H9 (cell line): ENCODE results near the gene NCK1. TPM values are rescaled to one million over a fixed set of nuclear protein-coding genes. Genes with fewer than 3 reads are reported as not detected.

ENCODE experiments used
- DNase-seq: peaks from one replicate; pipeline ENCODE4 v3.0.0-alpha.2; 2017
- H2AFZ ChIP-seq: one replicate; pipeline ENCODE4 v1.6.1; 2013; ENCODE audit warnings: mild to moderate bottlenecking, low read length, control low read depth, moderate library complexity
- H2AK5ac ChIP-seq: 2 replicates; pipeline ENCODE4 v1.6.1; 2013; ENCODE audit warnings: low read length, control low read depth, mixed read lengths; ENCODE audit not compliant: insufficient read length
- H2BK120ac ChIP-seq: one replicate; pipeline ENCODE4 v1.6.1; 2013; ENCODE audit warnings: low read depth, mild to moderate bottlenecking, low read length, control low read depth, inconsistent platforms; ENCODE audit not compliant: poor library complexity, severe bottlenecking
- H2BK12ac ChIP-seq: 2 replicates; pipeline ENCODE4 v1.6.1; 2013; ENCODE audit warnings: low read length, control low read depth, mixed read lengths, low read depth; ENCODE audit not compliant: insufficient read length
- H2BK15ac ChIP-seq: 2 replicates; pipeline ENCODE4 v1.6.1; 2013; ENCODE audit warnings: low read depth, low read length, control low read depth
- H2BK20ac ChIP-seq: one replicate; pipeline ENCODE4 v1.6.1; 2013; ENCODE audit warnings: low read depth, mild to moderate bottlenecking, low read length, control low read depth, inconsistent platforms; ENCODE audit not compliant: poor library complexity, severe bottlenecking
- H2BK5ac ChIP-seq: 2 replicates; pipeline ENCODE4 v1.6.1; 2013; ENCODE audit warnings: low read length, control low read depth, mixed read lengths; ENCODE audit not compliant: insufficient read length
- H3K14ac ChIP-seq: 2 replicates; pipeline ENCODE4 v1.6.1; 2013; ENCODE audit warnings: low read length, control low read depth; ENCODE audit not compliant: insufficient read depth
- H3K18ac ChIP-seq: 2 replicates; pipeline ENCODE4 v1.6.1; 2013; ENCODE audit warnings: low read depth, mild to moderate bottlenecking, mixed read lengths, low read length, control low read depth; ENCODE audit not compliant: insufficient read length
- H3K23ac ChIP-seq: 2 replicates; pipeline ENCODE4 v1.6.1; 2013; ENCODE audit warnings: low read length, control low read depth, mixed read lengths, low read depth; ENCODE audit not compliant: insufficient read length
- H3K23me2 ChIP-seq: 2 replicates; pipeline ENCODE4 v1.6.1; 2013; ENCODE audit warnings: low read depth, mild to moderate bottlenecking, mixed read lengths, low read length, control low read depth; ENCODE audit not compliant: insufficient read length, poor library complexity, severe bottlenecking
- H3K27ac ChIP-seq: 2 replicates; pipeline ENCODE4 v1.5.1; 2013; ENCODE audit warnings: low read length, control low read depth, mixed read lengths, low read depth; ENCODE audit not compliant: insufficient read length
- H3K27me3 ChIP-seq: 2 replicates; pipeline ENCODE4 v1.6.1; 2013; ENCODE audit warnings: low read length, control low read depth, inconsistent platforms; ENCODE audit not compliant: insufficient read depth
- H3K4ac ChIP-seq: 2 replicates; pipeline ENCODE4 v1.6.1; 2013; ENCODE audit warnings: low read depth, mild to moderate bottlenecking, control low read depth, inconsistent platforms, low read length, moderate library complexity
- H3K4me1 ChIP-seq: 2 replicates; pipeline ENCODE4 v1.6.1; 2013; ENCODE audit warnings: low read length, control low read depth, inconsistent platforms; ENCODE audit not compliant: insufficient read depth
- H3K4me2 ChIP-seq: 2 replicates; pipeline ENCODE4 v1.6.1; 2013; ENCODE audit warnings: low read length, control low read depth, mixed read lengths; ENCODE audit not compliant: insufficient read length, insufficient read depth
- H3K56ac ChIP-seq: 2 replicates; pipeline ENCODE4 v1.6.1; 2013; ENCODE audit warnings: low read depth, mild to moderate bottlenecking, mixed read lengths, low read length, control low read depth; ENCODE audit not compliant: insufficient read length
- H3K79me1 ChIP-seq: 2 replicates; pipeline ENCODE4 v1.6.1; 2013; ENCODE audit warnings: low read depth, mild to moderate bottlenecking, moderate library complexity, low read length, control low read depth, inconsistent platforms; ENCODE audit not compliant: insufficient read depth, poor library complexity, severe bottlenecking
- H3K79me2 ChIP-seq: 2 replicates; pipeline ENCODE4 v1.6.1; 2013; ENCODE audit warnings: low read length, control low read depth, inconsistent platforms; ENCODE audit not compliant: insufficient read depth
- H3K9ac ChIP-seq: 2 replicates; pipeline ENCODE4 v1.6.1; 2013; ENCODE audit warnings: low read length, control low read depth, mixed read lengths; ENCODE audit not compliant: insufficient read length; ENCODE audit errors: extremely low read depth
- H3K9me3 ChIP-seq: one replicate; pipeline ENCODE4 v1.6.1; 2013; ENCODE audit warnings: low read depth, low read length, inconsistent platforms; ENCODE audit not compliant: control insufficient read depth
- H3T11ph ChIP-seq: one replicate; pipeline ENCODE4 v1.6.1; 2013; ENCODE audit warnings: mild to moderate bottlenecking, low read length, control low read depth, inconsistent platforms
- H4K20me1 ChIP-seq: one replicate; pipeline ENCODE4 v1.6.1; 2013; ENCODE audit not compliant: control insufficient read depth, insufficient read length, insufficient read depth
- H4K5ac ChIP-seq: 2 replicates; pipeline ENCODE4 v1.6.1; 2013; ENCODE audit warnings: low read depth, mild to moderate bottlenecking, mixed read lengths, low read length, control low read depth; ENCODE audit not compliant: insufficient read length
- H4K8ac ChIP-seq: replicated peaks from 2 replicates; pipeline ENCODE4 v1.6.1; 2013; ENCODE audit warnings: low read length, control low read depth, mixed read lengths, low read depth; ENCODE audit not compliant: insufficient read length
- H4K91ac ChIP-seq: 2 replicates; pipeline ENCODE4 v1.6.1; 2013; ENCODE audit warnings: low read depth, mild to moderate bottlenecking, moderate library complexity, mixed read lengths, low read length, control low read depth; ENCODE audit not compliant: insufficient read length
- H3K27ac Mint-ChIP-seq, 3 experiments: 2 replicates in 2 of 3; 3 replicates in 1 of 3; pipeline ENCODE4 v1.8.0; 2020 to 2021; ENCODE audit warnings: mixed read lengths in 3 of 3, mild to moderate bottlenecking in 1 of 3, moderate library complexity in 1 of 3
- H3K27me3 Mint-ChIP-seq: 2 replicates; pipeline ENCODE4 v1.8.0; 2021; ENCODE audit warnings: low read depth, mild to moderate bottlenecking, moderate library complexity, mixed read lengths
- H3K36me3 Mint-ChIP-seq, 3 experiments: 2 replicates in 2 of 3; 3 replicates in 1 of 3; pipeline ENCODE4 v1.8.0; 2020 to 2021; ENCODE audit warnings: low read depth in 3 of 3, mixed read lengths in 3 of 3; ENCODE audit not compliant: insufficient read depth in 1 of 3
- H3K4me1 Mint-ChIP-seq, 2 experiments: 2 replicates each; pipeline ENCODE4 v1.8.0; 2020; ENCODE audit warnings: mixed read lengths in 2 of 2
- H3K4me3 Mint-ChIP-seq, 2 experiments: 2 replicates in 1 of 2; 3 replicates in 1 of 2; pipeline ENCODE4 v1.8.0; 2020 to 2021; ENCODE audit warnings: mild to moderate bottlenecking in 2 of 2, mixed read lengths in 2 of 2, moderate library complexity in 1 of 2
- H3K9me3 Mint-ChIP-seq, 2 experiments: 2 replicates in 1 of 2; 3 replicates in 1 of 2; pipeline ENCODE4 v1.8.0; 2020; ENCODE audit warnings: mild to moderate bottlenecking in 2 of 2, mixed read lengths in 2 of 2, moderate library complexity in 1 of 2
- CTCF ChIP-seq: fragments of 200-600 bp; sonication (generic); conservative IDR thresholded peaks from 3 replicates; pipeline ENCODE4 v1.8.0; 2021; ENCODE audit warnings: antibody characterized with exemption, mild to moderate bottlenecking
- WGBS: extraction: QIAGEN DNeasy Blood & Tissue Kit; methylation state at CpG from one replicate; pipeline ENCODE4 v1.1.7; 2013; ENCODE audit warnings: missing lambda C conversion rate, low lambda C conversion rate, mixed read lengths; ENCODE audit not compliant: insufficient read length; ENCODE audit errors: extremely low coverage; 5-methylcytosine and 5-hydroxymethylcytosine counted together
- total RNA-seq: library from RNA; stranded (reverse); gene quantifications from 2 replicates; pipeline ENCODE4 v1.2.1, GENCODE V29; 2021

The NCK1 gene
- total RNA-seq, 1 experiment from 2014 or later = 26.4 TPM

- no peaks in the 10 kb centered on the region for H4K20me1 ChIP-seq
These were observed 27.9 kb downstream of the NCK1 start for GRCh38 chr3:136889947-136890346.

More at GRCh38 chr3:136889947-136890346, 27.9 kb downstream of the NCK1 start:
- WGBS = no CpG with 5 or more reads among the region's 24 CpGs
- Histone ChIP-seq H2AK5ac (no peak overlapping the region), H3K23ac (no peak overlapping the region), H3T11ph (no peak overlapping the region), H3K18ac (no peak overlapping the region), H3K4me2 (no peak overlapping the region), H3K27me3 (no peaks in the 10 kb centered on the region), H3K4ac (no peak overlapping the region), H3K14ac (no peak overlapping the region), H2AFZ (no peak overlapping the region), H3K79me1 (no peaks in the 10 kb centered on the region), H4K8ac (no peak overlapping the region), H3K79me2 (peaks cover 12% of the 10 kb centered on the region; the same call in 1 of the 2 replicates), H3K56ac (no peak overlapping the region), H2BK5ac (no peak overlapping the region), H3K9ac (no peak overlapping the region), H2BK20ac (no peak overlapping the region), H4K91ac (no peak overlapping the region), H3K27ac (no peak overlapping the region), H2BK12ac (no peak overlapping the region), H2BK15ac (no peak overlapping the region), H3K9me3 (no peaks in the 10 kb centered on the region), H3K4me1 (peaks cover 8% of the 10 kb centered on the region; the same call in 1 of the 2 replicates), H4K5ac (no peak overlapping the region), H3K23me2 (no peaks in the 10 kb centered on the region), H2BK120ac (no peak overlapping the region)
- H3K4me1 Mint-ChIP-seq = peaks cover 20% of the 10 kb centered on the region in 2 experiments
- no peak for TF ChIP-seq CTCF
- H3K27me3 Mint-ChIP-seq = no peaks in the 10 kb centered on the region
- no peak for DNase-seq
- H3K4me3 Mint-ChIP-seq = no peak overlapping the region
- no peak overlapping the region for H3K27ac Mint-ChIP-seq
- H3K36me3 Mint-ChIP-seq = peaks cover 14 to 21% (median 17%) of the 10 kb centered on the region in 3 experiments
- peaks cover 4 to 8% of the 10 kb centered on the region in 2 experiments; a peak in 3 of 5 replicates for H3K9me3 Mint-ChIP-seq
